Fibroblast of mammary gland (primary cell): ENCODE data around the gene OSBPL3.

Experiments
- DNase-seq: peaks from one replicate; pipeline ENCODE4 v3.0.0-alpha.2; 2010; ENCODE audit warnings: low read depth
- H3K4me3 ChIP-seq: 2 replicates; pipeline ENCODE4 v1.5.1; 2011; ENCODE audit warnings: low read depth, mild to moderate bottlenecking, low read length, moderate library complexity; ENCODE audit not compliant: control insufficient read depth
- TF ChIP-seq, protein P1 (sequence below): conservative IDR thresholded peaks from 2 replicates; pipeline ENCODE4 v1.5.1; 2011; ENCODE audit warnings: low read depth, low read length, inconsistent platforms; ENCODE audit not compliant: control insufficient read depth, insufficient read depth

OSBPL3 gene

DNA sequence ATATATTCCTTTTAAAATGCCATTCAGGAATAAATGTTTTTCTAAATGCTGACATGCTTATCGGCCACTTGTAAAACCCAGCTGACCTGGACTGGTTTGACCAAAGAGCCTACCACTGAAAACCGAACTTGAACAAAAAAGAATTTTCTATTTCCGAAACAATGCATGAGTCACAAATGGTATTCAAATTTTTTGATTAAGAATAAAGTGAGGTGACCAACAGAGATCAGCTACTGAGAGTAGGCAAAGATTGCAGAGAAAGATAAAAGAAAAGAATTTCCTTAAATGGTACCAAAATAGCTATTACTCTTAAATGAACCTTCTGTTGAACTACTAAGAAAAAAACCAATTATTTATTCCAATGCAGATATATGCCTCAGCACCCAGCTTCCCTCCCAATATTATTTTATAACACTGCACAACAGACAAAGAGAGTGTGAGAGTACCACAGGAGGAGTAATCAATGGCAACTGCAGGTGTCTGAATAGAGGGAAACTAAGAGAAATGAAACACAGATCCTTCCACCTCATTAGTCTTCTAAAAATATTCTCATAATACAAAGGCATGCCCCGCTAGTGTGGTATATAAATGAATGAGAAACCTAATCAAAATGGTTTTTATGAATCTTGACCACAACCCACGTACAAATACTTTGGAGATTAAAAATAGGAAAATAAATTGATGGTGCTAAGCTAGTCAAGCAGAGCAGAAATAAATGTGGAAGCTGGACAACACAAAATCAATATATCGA, 20.1 kb downstream of the OSBPL3 start:
- TF ChIP-seq, protein P1, sequence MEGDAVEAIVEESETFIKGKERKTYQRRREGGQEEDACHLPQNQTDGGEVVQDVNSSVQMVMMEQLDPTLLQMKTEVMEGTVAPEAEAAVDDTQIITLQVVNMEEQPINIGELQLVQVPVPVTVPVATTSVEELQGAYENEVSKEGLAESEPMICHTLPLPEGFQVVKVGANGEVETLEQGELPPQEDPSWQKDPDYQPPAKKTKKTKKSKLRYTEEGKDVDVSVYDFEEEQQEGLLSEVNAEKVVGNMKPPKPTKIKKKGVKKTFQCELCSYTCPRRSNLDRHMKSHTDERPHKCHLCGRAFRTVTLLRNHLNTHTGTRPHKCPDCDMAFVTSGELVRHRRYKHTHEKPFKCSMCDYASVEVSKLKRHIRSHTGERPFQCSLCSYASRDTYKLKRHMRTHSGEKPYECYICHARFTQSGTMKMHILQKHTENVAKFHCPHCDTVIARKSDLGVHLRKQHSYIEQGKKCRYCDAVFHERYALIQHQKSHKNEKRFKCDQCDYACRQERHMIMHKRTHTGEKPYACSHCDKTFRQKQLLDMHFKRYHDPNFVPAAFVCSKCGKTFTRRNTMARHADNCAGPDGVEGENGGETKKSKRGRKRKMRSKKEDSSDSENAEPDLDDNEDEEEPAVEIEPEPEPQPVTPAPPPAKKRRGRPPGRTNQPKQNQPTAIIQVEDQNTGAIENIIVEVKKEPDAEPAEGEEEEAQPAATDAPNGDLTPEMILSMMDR = no peak
- H3K4me3 ChIP-seq = no peak overlapping the region
- DNase-seq = no peak

DNA sequence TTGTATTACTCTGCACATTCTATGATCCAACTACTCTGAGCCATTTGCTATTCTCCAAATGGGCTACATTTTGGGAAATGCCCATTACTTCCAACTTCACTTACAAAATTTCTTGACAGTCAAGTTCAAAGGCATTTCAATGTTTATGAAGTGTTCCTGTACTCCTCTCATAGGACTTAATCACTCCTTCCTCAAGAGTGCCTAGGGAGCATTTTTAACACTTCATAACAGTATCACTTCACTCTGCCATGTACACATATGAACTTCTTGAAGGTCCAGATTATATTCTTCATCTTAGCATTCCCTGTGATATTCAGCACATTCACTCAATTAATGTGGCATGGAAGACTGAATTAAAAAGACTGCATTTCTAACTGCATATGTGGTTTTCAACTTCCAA, 21.6 kb downstream of the OSBPL3 start:
- no peak for DNase-seq
- TF ChIP-seq, protein P1 = no peak

DNA sequence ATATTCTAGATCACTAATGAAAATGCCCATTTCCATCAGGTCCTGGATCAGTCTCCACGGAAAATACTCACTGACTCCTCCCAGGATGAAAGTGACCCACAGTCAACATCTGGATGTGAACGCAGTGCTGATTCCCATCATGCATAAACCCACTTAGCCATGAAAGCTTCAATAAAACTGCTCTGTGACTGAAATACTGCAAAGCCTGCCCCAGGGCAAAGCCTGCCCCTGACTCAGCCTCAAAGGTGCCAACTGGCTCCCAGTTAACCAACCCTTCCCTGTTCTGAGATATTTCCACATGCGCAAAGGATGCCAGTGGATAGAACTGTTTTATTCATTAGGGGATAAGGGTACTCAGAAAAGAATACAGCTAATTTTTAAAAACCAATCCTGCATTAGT, 24.0 kb downstream of the OSBPL3 start:
- TF ChIP-seq, protein P1 = no peak
- H3K4me3 ChIP-seq = no peak overlapping the region
- DNase-seq = no peak

More for the DNA sequence above, 21.6 kb downstream of the OSBPL3 start:
- no peak overlapping the region for H3K4me3 ChIP-seq

DNA sequence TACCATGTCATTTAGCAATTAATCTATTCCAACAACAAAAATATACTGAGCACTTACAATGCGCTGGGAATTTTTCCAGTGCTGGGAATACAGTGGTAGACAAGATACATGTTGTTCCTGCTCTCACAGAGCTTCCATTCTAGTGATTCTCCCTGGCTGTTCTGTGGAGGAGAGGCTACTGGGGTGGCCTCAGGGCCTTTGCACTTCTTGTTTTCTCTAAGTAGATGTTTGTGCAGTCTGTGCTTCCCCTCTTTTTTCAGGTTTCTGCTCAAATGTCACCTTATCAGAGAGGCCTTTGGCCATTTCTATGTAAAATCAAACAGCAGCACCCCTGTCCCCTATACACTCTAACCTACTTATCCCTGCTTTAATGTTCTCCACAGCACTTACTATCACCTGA, 24.7 kb downstream of the OSBPL3 start:
- no peak overlapping the region for H3K4me3 ChIP-seq
- DNase-seq = no peak
- TF ChIP-seq, protein P1 = no peak

DNA sequence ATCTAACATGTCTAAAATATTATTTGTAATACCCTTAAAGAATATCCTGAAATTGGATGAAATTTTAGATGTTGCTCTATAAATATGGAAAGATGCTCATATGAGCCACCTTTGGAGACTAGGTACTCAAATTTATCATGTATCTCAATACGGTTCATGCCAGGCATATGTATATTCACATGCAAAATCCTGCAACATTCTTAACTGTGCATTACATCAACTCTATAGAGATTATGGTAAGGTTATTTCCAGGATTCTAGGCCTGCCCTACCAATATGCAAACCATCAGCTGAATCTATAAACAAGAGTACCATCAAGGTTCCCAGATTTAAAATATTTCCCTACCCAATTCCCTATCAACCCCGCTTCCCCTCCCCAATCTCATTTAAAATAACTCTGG, 27.5 kb downstream of the OSBPL3 start:
- no peak for DNase-seq
- no peak overlapping the region for H3K4me3 ChIP-seq
- TF ChIP-seq, protein P1 = no peak

DNA sequence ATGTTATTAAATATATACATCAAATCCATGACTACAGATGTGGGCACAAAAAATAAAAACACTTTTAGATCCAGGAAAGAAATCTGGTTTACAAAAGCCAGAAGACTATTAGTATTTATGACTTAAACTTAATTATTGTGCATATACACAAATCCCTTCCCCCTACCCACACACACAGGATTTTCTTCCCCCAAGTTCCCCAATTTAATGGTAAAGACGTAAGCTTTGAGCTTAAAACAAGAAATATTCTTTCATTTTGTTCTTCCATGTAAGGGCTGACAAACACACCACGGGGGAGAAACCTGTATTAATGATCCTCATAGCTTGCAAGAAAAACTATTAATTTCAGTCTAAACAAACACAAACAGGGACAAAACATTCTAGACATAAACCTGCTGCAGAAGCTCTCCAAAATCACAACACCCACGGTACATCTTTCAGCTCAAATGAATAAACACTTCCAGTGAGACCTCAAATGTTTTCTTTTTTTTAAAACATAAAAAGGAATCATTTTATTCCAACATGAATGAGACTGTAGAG, 28.5 kb downstream of the OSBPL3 start:
- TF ChIP-seq, protein P1 = no peak
- DNase-seq = no peak

More for the DNA sequence above, 28.5 kb downstream of the OSBPL3 start:
- H3K4me3 ChIP-seq = no peak overlapping the region
